GM08714 (cell line): ENCODE data around the gene YIPF2.
A peak's percentile ranks its signal among the peaks of the same experiment; 100 is the strongest.

Source experiments
- H3K4me3 ChIP-seq: fragments of 200-500 bp; sonication (Bioruptor generic); 2 replicates; pipeline ENCODE4 v1.5.1; 2014; ENCODE audit warnings: mild to moderate bottlenecking, low read length, inconsistent platforms
- ZNF274 ChIP-seq: IDR thresholded peaks from 2 replicates; pipeline ENCODE4 v1.6.1; 2012; ENCODE audit warnings: mild to moderate bottlenecking, low read depth, low read length

The YIPF2 gene

GRCh38 chr19:10928563-10929401 lies at the start of gene YIPF2, which contains the start of gene TIMM29:
Gene YIPF2 (minus strand): TSS chr19:10928639. CDS start chr19:10928410, 229 bp downstream.
Gene TIMM29 (plus strand): TSS chr19:10928811. CDS start chr19:10928823, 12 bp downstream.
- peak within 1 kb of the TSS; percentile 84 for H3K4me3 ChIP-seq
- TF ChIP-seq ZNF274: no peak

DNA sequence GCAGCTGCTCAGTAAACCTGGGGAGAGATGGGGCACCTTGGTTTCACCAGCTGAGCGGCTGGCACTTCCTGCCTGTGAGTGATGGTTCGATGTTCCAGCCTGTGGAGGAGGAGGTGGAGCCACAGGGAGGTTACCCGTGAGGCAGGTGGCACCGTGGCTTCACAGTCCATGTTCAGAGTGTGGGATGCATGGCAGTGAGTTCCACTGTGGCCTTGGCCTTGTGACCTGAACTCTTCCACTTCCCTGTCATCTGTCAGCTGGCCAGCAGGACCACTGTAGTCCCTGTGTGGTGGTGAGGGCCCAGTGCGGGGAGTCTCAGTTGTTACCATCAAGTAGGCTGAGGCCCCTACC lies 49.3 kb upstream of the YIPF2 start:
- no peak for TF ChIP-seq ZNF274
- H3K4me3 ChIP-seq: no peak overlapping the region

DNA sequence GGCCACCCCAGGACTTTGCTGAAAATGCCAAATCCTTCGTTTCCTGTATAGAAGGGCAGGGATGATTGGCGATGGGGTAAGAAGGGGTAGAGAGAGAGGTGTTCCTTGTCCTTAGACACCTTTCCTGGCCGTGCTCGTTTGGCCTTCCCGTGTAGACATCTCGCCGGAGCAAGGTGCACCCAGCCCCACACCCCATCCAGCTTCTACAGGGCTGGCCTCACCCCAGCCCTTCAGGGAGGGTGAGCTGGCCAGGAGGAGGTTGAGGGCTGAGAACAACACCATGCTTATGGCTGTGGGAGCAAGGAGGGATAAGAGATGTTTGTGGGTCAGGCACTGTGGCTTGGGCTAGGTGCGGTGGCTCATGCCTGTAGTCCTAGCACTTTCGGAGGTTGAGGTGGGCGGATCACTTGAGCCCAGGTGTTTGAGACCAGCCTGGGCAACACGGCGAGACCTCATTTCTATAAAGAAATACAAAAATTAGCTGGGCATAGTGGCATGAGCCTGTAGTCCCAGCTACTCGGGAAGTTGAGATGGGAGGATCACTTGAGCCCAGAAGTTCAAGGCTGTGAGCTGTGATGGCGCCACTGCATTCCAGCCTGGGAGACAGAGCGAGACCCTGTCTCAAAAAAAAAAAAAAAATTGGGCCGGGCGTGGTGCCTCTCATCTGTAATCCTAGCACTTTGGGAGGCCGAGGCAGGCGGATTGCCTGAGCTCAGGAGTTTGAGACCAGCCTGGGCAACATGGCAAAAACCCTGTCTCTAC lies 47.9 kb upstream of the YIPF2 start:
- H3K4me3 ChIP-seq: no peak overlapping the region
- no peak for TF ChIP-seq ZNF274

DNA sequence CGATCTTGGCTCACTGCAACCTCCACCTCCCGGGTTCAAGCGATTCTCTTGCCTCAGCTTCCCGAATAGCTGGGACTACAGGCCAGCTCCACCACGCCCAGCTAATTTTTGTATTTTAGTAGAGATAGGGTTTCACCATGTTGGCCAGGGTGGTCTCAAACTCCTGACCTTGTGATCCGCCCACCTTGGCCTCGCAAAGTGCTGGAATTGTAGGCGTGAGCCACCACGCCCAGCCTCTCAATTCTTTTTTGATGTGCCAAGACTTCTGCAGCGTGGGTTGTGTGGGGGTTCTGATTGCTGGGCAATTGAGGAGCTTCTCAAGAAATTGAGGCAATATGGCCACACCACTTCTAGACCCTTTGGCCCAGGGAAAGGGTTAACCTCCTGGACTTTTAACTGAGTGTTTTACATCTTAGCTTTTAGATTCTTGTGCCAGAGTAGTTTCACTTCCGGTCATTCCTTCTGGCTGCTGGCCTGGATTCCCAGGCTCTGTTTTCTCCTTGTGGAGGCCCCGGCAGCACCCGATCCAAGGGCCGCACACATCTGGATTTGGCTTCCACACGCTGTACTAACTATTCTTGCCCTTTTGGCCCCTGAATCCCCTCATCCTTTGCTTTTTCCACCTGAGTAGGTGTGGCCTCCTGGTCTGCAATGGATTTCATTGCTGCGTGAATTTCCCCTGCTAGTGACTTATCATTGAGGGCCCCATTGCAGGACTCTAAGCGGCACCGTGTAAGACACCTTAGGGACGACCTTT lies 47.1 kb upstream of the YIPF2 start:
- TF ChIP-seq ZNF274: no peak
- no peak overlapping the region for H3K4me3 ChIP-seq

- no peak overlapping the region for H3K4me3 ChIP-seq
- TF ChIP-seq ZNF274: no peak
These were observed 42.8 kb upstream of the YIPF2 start for GRCh38 chr19:10971107-10971726.

DNA sequence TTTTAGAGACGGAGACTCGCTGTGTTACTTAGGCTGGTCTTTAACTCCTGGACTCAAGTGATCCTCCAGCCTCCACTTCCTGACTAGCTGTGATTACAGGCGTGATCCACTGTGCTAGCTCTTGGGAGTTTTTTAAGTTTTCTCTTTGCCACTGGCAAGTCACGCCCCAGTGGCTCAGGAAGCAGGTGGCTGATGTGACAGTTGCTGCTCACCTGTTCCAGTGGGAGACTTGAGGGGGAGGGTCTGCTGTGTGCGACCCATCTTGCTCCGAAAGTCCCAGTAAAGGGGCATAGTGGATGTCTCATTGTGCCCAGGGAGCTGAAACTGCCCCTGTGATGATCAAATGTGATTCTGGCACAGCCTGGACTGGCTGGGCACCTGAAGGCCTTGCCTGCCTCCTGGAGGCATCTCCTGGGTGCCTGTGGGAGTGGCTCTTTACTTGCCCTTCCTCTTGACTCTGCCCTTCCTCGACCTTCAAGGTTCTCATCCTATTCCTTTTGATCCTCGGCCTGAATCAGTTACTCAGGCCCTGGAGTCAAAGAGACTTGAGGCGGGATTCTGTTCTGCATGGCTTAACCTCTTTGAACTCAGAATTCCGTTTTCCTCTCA lies 40.2 kb upstream of the YIPF2 start:
- peak overlapping the region; percentile 3; the same call in 1 of the 2 replicates for H3K4me3 ChIP-seq
- no peak for TF ChIP-seq ZNF274

- TF ChIP-seq ZNF274: no peak
- H3K4me3 ChIP-seq: no peak overlapping the region
These were observed 38.4 kb upstream of the YIPF2 start for GRCh38 chr19:10966809-10967208.

GRCh38 chr19:10965398-10965797 lies 37.0 kb upstream of the YIPF2 start:
- TF ChIP-seq ZNF274: no peak

DNA sequence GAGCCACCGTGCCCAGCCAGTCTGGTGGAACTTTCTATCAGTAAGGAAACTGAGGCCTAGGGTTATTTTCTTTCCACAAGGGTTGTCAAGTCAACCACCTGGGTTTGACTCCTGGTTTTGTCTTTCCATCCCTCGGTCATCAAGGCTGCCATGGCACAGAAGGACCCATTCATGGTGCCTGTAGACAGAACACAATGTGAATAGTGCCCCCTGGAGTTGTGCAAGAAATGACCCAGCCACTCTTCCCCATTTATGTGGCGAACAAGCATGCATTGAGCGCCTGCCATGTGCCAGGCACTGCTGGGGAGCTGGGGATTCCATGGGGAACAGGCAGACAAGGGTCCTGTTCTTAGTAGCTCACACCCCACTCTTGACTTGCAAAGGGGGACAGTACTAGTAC lies 36.5 kb upstream of the YIPF2 start:
- H3K4me3 ChIP-seq: no peak overlapping the region
- TF ChIP-seq ZNF274: no peak

More at GRCh38 chr19:10965398-10965797, 37.0 kb upstream of the YIPF2 start:
- no peak overlapping the region for H3K4me3 ChIP-seq

GRCh38 chr19:10963865-10964264 lies 35.4 kb upstream of the YIPF2 start:
- H3K4me3 ChIP-seq: peak overlapping the region; percentile 8; the same call in 1 of the 2 replicates
- TF ChIP-seq ZNF274: no peak

- no peak for TF ChIP-seq ZNF274
- H3K4me3 ChIP-seq: peak overlapping the region; percentile 4; the same call in 1 of the 2 replicates
These were observed 34.4 kb upstream of the YIPF2 start for GRCh38 chr19:10962863-10963262.

- H3K4me3 ChIP-seq: peak overlapping the region; percentile 83
- no peak for TF ChIP-seq ZNF274
These were observed 32.8 kb upstream of the YIPF2 start for GRCh38 chr19:10961073-10961860.

DNA sequence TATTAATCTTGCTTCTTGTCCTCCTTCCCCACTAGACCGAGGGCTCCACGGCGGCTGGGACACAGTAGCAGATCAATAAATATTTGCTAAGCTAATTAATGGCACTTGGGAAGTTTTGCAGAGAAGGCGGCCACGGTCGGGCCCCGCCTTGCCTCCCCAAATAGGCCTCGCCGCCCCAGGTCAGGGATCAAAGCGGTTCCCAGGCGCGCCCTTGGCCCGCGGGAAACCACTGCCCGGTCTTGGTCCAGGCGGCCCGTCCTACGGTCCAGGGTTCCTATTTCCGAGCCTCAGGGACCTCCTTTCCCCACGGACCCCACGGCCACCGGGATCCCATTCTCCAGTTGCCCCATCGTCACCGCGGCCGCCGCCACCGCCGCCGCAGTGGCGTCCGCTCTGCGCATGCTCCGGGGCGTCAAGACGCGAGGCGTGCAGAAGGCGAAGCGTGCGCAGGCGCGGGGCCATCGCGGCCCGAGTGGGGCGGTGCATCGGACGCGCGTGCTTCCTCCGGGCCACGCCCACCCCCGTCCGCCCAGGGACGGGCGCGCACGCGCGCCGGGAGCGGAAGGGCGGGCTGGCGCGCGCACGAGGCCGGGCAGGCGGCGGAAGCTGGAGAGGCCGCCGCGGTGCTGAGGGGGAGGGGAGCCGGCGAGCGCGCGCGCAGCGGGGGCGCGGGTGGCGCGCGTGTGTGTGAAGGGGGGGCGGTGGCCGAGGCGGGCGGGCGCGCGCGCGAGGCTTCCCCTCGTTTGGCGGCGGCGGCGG lies 32.1 kb upstream of the YIPF2 start, which contains the start of gene SMARCA4:
Gene SMARCA4 (plus strand): TSS at position 717 of the 759 bp plus-strand sequence. CDS start 23,122 bp downstream, outside the sequence.
- no peak for TF ChIP-seq ZNF274

GRCh38 chr19:10959277-10959968 lies 31.0 kb upstream of the YIPF2 start:
- peak overlapping the region; percentile 70; the same call in 1 of the 2 replicates for H3K4me3 ChIP-seq

More for the DNA sequence above, 32.1 kb upstream of the YIPF2 start, which contains the start of gene SMARCA4:
- H3K4me3 ChIP-seq: peak within 1 kb of the TSS; percentile 83
